ENCODE data around the gene LUZP2.
"Not testable (repeated sequence)": the region's sequence is repeated elsewhere in the genome, so short reads cannot be mapped to it uniquely, and the experiment has no call there.

The LUZP2 gene

DNA sequence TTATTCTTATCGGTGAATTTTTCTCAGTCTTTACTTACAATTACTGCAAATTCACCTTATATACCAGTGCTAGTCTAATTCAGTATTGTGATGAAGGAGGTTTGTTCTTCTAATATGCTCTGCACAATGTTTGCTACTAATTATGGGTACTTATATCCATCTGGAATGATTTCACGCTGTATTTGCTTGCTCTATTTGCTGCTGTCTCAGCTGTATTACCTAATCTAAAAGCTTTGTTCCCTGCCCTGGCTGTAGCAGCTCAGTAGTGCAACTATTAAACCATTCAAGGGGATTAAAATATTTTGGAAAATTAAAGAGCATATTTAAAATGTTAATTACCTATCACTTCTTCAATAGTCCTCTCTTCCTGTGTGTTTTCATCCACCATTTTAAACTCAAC, 375.3 kb downstream of the LUZP2 start:
- no peak for DNase-seq (ENCODE audit: low read depth)

DNA sequence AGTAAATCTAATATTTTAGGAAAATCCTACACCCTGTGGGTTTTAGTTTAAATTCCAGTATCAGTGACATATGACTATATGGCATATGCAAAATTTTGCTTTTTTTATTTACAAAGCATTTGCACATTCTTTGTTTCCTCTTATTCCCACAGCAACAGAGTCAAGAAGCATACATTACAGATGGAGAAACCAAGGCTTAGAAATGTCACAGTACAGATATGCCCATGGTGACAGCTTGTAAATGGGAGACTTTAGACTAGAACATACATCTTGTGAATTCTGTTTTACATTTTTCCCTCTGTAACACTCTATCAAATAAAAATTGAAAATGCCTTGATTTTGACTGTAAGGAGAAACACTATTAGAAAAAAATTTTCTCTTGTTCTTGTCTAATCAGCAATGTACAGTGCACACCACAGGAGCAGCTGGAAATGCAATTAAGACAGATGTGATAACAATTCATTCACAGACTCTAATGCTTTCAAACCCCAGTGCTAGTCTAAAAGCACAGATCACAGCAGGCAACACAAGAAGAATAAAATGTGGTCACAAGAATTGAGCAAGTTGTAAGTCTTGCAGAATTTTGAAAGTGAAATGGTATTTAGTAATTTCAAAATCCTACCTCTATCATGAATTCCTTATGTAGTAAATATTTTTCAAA, 375.9 kb downstream of the LUZP2 start:
- DNase-seq (ENCODE audit: low read depth) = no peak

More for the DNA sequence above, 375.3 kb downstream of the LUZP2 start:
- no peak overlapping the region for H3K4me3 ChIP-seq (ENCODE audit: low read depth, low read length)

DNA sequence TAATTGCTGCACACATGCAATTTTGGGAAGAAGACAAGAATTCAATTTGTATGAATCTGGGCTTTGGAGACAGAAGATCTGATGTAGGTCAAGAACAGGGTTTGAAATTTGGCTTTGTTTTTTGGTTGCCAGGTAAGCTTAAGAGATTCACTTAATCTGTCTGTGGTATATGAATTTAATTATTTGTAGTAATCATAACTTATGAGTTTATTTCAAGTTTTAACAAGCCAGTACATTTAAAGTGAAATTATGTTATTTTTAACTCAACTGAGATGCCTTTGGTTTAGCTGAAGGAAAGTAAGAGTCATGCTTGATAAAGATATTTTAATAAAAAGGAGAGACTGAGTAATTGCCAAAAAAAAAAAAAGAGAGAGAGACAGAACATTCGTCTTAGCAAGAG, 384.1 kb downstream of the LUZP2 start:
- no peak for DNase-seq (ENCODE audit: low read depth)
- no peak overlapping the region for H3K4me3 ChIP-seq (ENCODE audit: low read depth, low read length)

More for the DNA sequence above, 375.9 kb downstream of the LUZP2 start:
- H3K4me3 ChIP-seq (ENCODE audit: low read depth, low read length) = no peak overlapping the region

DNA sequence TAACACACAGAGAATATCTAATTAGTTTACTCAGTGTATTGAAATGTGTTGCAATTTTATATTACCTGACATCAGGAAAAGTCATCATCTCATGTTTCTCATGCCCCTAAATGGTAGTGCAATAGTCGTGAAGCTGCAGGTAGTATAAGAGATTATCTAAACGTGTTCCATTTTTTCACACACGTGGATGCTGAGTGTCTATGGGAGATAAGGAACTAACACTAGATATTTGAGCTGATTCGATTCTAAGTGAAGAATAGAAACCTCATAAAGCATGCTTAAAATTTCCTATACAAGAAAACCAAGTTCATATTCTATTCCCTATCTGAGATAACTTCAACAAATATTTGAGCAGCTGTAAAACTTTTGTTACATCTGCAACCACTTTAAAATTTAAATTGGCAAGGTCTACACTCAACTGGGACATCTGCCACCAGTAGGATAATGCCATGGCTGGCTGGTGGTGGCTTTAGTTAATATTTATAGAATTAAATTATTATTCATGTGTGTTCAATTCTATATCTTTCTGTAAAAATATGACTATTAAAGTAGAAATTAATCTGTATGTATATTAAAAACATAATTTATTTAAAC, 388.8 kb downstream of the LUZP2 start:
- no peak for DNase-seq (ENCODE audit: low read depth)
- H3K4me3 ChIP-seq (ENCODE audit: low read depth, low read length) = no peak overlapping the region

DNA sequence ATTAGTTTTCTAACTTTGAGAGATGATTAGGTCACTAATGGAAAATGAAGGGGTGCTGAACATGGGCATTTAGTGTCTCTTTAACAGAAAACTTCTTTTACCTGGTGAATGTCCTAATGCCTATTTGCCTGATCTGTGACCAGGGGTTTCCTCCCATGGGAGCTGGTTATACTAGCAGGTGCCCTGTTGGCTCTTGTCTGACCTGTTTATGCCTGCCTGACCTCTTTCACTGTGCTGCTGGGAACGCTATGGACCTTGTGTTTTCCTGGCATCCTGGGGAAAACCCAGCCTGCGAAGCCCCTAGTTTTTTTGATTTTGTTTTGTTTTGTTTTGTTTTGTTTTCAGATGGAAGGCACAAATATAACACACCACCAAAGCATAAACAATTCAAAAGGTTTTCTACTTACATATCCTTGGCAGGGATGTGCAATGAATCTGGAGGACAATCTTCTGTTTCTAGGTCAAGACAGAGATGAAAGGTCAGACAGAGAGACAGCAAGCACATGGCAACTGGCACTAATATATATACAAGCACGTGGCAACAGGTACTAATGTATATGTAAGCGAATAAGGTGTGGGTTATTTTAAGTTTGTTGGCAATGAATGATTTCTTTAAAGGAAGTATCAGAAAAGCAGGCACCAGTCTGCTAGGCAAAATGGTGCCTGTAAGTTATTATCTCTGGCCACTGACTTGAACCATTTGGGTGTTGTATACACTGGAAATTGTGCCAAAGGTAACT, 390.2 kb downstream of the LUZP2 start:
- no peak for DNase-seq (ENCODE audit: low read depth)
- H3K4me3 ChIP-seq (ENCODE audit: low read depth, low read length) = no peak overlapping the region

DNA sequence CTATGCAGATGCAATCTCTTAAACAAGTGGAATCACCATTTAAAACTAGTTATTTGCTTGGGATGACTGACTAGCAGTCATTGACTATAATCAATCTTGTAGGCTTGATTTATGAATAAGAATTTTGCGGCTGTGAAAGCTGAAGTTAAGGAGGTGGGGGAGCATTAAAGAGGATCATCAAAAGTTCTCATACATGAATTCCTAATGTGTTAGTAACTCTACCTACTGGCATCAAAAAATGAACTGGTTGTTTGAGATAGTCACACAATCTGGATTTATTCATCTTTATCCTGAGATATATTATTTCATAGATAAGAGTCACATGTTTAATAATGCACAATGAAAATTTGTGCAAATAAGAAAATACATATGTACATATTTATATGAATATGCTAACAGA, 393.6 kb downstream of the LUZP2 start:
- H3K4me3 ChIP-seq (ENCODE audit: low read depth, low read length) = no peak overlapping the region
- DNase-seq (ENCODE audit: low read depth) = no peak

DNA sequence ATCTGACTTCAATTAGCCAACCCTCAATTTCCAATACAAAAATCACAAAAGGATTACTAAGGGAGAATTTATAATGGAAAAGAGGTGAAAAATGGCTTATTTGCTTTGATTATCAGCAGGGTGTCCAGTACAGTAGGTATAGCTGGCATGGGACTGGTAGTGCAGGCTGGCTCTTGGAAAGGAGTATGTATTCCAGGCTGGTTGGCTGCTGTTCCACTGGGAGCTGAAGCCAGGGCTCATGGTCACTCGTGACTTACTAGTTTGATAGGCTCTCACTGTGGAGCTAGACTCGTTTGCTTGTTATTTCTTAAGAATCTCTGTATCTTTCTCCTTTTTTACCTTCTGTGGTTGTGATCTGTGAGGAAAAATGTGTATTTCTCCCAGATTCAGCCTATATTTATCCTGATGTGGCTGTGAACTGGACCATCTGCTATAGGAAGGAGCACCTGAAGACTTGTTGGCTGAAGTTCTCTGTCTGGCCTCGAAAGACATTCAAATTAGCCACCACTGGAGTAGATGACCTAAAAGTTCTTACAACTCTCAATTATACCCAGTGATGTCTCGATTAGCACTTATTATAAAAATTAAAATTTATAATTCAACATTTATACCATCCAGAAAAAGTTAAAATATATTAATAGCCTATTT, 395.1 kb downstream of the LUZP2 start:
- DNase-seq (ENCODE audit: low read depth); H3K4me3 ChIP-seq (ENCODE audit: low read depth, low read length): not testable (repeated sequence)

DNA sequence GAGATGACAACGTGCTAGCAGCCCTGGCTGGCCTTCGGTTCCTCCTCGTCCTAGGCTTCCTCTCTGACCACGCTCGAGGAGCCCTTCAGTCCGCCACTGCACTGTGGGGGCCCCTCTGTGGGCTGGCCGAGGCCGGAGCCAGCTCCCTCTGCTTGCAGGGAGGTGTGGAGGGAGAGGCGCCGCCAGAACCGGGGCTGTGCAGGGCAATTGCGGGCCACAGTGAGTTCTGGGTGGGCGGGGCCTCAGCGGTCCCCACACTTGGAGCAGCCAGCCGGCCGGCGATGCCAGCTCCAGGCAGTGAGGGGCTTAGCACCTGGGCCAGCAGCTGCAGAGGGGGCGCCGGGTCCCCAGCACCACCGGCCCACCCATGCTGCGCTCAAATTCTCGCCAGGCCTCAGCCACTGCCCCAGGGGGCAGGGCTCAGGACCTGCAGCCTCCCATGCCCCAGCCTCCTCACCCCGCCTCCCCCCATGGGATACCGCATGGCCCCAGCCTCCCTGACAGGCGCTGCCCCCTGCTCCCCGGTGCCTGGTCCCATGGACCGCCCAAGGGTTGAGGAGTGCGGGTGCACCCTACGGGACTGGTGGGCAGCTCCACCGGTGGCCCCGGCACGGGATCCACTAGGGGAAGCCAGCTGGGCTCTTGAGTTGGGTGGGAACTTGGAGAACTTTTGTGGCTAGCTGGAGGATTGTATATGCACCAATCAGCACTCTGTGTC, 399.4 kb downstream of the LUZP2 start:
- DNase-seq (ENCODE audit: low read depth) = no peak
- no peak overlapping the region for H3K4me3 ChIP-seq (ENCODE audit: low read depth, low read length)

DNA sequence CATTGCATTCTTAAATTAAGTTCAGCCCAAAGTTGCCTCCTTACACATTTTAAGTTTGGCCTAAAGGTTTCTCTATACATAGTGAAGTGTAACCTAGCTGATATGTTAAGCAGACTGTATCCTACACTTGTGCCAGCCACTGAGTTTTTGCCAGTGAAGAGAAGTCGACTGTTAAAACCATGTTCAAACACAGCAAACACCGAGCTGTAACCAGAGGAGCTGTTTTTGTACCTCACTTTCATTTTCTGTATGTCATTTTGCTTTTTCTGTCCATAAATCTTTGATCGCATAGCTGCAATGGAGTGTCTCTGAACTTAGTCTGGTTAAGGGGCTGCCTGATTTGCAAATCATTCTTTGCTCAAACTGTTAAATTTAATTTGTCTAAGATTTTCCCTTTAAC, 403.7 kb downstream of the LUZP2 start:
- H3K4me3 ChIP-seq (ENCODE audit: low read depth, low read length) = no peak overlapping the region
- no peak for DNase-seq (ENCODE audit: low read depth)

DNA sequence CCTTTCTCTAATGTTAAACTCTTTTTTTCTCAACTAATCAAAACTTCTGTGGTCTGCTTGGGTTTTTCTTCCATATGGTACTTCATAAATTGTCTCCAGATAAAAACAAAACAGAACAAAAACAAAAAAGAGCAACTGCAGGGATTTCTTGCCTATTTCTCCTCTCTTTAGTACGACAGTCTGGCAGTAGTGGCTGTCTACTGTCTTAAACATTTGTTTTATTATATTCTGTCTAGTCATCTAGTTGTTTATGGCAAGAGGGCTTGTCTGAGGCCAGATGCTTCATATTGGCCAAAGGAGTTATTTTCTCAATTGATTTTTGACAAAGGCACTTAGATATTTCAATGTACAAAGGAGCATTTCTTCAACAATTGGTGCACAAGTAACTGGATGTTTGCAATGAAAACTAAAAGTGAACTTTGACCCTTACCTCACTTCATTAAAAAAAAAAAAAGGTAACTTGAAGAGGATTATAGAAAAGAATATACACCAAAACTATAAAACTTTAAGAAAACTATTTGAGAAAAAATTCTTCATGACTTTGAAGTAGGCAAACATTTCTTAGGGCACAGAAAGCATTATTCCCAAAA, 404.2 kb downstream of the LUZP2 start:
- no peak for DNase-seq (ENCODE audit: low read depth)
- H3K4me3 ChIP-seq (ENCODE audit: low read depth, low read length) = no peak overlapping the region

DNA sequence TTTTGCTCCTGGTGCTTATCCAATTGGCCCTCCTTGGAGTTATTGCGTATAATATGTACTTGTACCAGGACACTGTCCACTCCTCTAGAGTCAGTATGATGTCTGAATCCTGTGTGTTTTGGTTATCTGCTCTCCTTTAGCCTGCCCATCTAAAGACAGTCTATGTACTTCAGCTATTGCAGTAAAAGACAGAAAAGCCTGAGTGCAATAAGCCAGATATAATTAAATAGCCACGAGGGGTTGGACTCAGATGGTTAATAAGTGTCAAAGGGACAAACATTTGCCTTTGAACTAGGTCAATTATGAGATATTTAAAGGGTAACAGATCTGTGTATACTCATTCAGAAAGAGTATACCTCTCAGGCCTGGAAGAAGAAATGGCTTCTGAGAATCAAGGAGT, 406.7 kb downstream of the LUZP2 start:
- no peak for DNase-seq (ENCODE audit: low read depth)

DNA sequence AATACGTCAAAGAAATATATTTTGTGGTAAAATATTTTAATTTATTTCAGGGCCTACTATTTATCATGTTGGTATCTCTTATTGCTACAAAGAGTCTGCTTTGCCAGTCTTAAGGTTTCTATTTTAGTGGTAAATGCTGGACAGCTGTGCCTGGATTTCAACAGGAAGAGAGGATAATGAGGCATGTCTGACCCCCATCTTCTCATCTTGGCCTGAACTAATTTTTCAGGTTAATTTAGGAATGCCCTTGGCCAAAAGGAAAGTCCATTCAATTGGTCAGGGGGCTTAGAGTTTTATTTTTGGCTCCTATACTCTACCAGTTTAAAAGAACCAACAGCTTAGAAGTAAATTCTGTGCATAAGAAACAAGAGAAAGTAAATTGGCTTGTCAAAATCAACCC, 428.2 kb downstream of the LUZP2 start:
- DNase-seq (ENCODE audit: low read depth) = no peak
- H3K4me3 ChIP-seq (ENCODE audit: low read depth, low read length) = no peak overlapping the region

More for the DNA sequence above, 406.7 kb downstream of the LUZP2 start:
- H3K4me3 ChIP-seq (ENCODE audit: low read depth, low read length) = no peak overlapping the region

DNA sequence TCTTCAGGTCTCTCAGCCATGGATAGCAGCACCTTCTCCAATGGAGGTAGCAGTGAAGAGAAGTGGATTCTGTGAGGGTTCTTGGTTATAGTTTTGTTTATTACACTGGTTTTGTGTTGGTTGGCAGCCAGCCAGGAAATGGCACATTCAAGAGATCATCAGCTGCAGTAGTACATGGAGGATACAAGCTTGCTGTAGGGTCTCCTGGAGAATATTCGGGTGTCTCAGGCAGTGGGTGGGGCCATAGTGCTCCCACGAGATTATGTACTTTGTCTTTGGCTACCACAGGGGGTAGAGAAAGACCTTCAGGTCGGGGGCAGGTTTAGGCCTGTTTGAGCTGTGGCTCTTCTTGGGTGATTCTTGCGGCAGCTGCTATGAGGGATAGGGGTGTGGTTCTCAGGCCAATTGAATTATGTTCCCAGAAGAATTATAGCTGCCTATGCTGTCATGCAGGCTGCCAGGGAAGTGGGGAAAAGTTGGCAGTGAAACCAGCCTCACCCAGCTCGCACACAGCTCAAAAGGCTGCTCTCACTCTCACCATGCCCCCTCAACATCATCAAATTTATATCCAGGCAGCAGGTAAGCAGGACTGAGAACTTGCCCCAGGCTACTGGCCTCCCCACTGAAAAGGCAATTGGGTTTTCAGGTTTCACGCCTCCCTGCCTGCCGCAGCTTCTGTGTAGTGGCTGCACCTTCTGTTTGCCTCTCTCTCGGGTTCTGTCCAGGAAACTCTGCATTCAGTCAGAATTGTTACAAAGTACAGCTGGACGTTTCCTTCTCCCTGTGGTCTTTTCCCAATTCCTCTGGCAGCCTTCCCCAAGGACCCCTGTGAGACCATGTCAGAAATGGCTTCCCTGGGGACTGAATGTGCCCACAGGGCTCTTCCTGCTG, 435.5 kb downstream of the LUZP2 start:
- DNase-seq (ENCODE audit: low read depth) = no peak
- H3K4me3 ChIP-seq (ENCODE audit: low read depth, low read length) = no peak overlapping the region

DNA sequence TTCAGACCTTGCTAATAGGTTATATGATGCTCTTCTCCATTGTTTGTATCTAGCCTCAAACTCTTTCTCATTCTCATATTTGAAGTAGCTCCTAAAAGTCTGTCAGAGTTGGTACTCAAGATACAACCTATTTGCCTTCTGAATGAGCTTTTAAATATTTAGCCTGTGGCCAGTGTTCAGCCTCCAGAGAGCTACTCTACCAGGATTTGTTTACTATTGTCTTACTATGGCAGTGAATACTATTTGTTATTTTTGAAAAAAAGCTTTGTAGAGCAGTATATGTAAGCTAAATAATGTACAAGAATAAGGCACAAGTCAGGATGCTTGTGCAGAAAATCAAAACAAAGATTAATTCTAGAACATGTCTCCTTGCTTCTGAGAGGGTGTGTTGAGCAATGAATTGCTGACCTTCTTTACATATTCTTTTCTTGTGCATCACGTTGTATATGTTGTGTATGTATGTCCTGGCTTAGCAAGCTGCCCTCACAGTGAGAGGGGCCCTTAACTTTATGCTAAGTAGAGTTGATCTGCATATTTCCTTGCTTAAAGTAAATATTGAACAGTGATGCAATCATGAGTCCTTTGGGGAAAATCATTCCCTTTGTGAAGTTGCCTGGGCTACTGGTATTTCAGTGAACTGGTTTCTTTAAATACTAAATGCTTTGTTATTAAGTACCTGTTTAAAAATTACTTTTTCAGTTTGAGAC, 438.0 kb downstream of the LUZP2 start:
- H3K4me3 ChIP-seq (ENCODE audit: low read depth, low read length) = no peak overlapping the region
- DNase-seq (ENCODE audit: low read depth) = peak; percentile 3

DNA sequence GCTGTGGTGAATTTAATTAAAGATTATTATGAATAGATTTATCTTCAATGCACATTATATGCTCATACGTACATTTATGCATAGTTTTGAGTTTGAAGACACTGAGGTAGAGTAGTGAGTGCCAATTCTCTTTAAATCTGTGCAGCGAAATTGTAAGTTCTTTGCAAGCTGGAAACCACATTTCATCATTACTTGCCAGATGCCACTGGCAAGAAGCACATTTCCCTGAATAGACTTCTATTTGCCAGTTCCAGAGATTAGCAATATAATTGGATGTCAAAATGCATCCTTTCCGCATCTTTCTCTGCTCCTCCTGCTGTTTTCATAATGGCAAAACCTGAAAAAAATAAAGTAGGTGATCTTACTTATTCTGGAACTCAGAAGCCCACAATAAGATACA, 448.0 kb downstream of the LUZP2 start:
- DNase-seq (ENCODE audit: low read depth) = no peak
- H3K4me3 ChIP-seq (ENCODE audit: low read depth, low read length) = no peak overlapping the region

DNA sequence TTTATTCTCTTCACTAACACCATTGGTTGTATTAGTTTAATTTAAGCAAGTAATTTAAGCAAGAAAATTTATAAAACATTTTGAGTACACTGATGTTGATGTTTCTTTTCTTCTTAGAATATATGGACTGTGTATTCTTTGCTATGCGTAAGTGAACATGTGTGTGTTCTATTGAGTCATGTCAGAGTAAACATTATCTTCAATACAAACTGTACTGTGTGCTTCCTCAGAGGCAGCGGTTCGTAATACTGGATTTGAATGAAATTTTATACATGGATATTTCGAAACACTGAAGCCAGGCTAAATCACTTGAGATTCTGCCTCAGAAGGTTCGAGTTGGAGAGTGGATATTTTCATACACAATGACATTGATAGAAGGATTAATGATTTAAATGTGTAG, 452.6 kb downstream of the LUZP2 start:
- no peak overlapping the region for H3K4me3 ChIP-seq (ENCODE audit: low read depth, low read length)
- no peak for DNase-seq (ENCODE audit: low read depth)

DNA sequence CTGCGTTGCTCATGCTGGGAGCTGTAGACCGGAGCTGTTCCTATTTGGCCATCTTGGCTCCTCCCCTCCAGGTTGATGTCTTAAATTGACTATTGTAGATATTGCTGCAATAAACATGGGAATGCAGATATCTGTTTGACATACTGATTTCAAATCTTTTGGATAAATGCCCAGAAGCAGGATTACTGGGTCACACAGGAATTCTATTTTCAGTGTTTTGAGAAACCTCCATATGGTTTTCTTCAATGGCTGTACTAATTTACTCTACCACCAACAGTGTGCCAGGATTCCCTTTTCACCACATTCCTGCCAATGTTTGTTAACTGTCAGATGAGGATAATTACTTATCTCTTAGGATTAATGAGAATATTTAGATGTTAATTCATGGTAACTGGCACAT, 467.0 kb downstream of the LUZP2 start:
- no peak for DNase-seq (ENCODE audit: low read depth)
- H3K4me3 ChIP-seq (ENCODE audit: low read depth, low read length) = no peak overlapping the region

DNA sequence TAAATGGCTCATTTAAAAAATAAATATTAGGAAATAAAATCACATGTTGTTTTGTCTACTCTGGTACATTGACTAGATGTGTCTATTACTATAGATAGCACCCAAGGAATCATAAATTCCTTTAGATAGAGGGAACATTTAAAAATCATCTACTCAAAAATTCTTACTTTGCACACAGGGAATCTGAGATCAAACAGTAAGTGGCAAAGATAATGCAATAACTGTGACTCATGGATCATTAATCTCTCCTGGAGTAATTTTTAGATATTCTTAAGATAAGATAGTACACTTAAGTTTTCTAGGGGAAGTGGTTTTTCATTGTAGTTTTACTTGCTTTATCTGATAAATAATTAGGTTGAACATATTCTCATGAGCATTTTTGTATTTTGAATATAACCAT, 468.9 kb downstream of the LUZP2 start:
- no peak for DNase-seq (ENCODE audit: low read depth)
- H3K4me3 ChIP-seq (ENCODE audit: low read depth, low read length) = no peak overlapping the region

All from skeletal muscle cell (primary cell).